Neural cell (in vitro differentiated cells): ENCODE results near the gene DCAF16. TPM values are rescaled to one million over a fixed set of nuclear protein-coding genes. Genes with fewer than 3 reads are reported as not detected.

Experiments used
- H2AFZ ChIP-seq: fragments of 200-600, 300-800 bp; sonication (generic), shearing (Covaris generic); 2 replicates; pipeline ENCODE4 v1.6.0; 2014; ENCODE audit warnings: low read depth, mild to moderate bottlenecking, antibody characterized with exemption, low read length, moderate library complexity
- H3F3A ChIP-seq: fragments of 200-600 bp; shearing (Covaris generic); 2 replicates; pipeline ENCODE4 v1.6.1; 2016; ENCODE audit warnings: mild to moderate bottlenecking, moderate library complexity, mixed read lengths, antibody characterized with exemption, low read length; ENCODE audit not compliant: insufficient read depth, poor library complexity, severe bottlenecking
- H3K27ac ChIP-seq: fragments of 200-600, 300-800 bp; sonication (generic), shearing (Covaris generic); 2 replicates; pipeline ENCODE4 v1.5.1; 2014; ENCODE audit warnings: mild to moderate bottlenecking, low read length, moderate library complexity
- H3K27me3 ChIP-seq: fragments of 300-800, 200-600 bp; sonication (generic), shearing (Covaris generic); 2 replicates; pipeline ENCODE4 v1.6.0; 2014; ENCODE audit warnings: mild to moderate bottlenecking, low read depth, low read length, moderate library complexity; ENCODE audit not compliant: insufficient read depth
- H3K36me3 ChIP-seq: fragments of 300-800, 200-600 bp; sonication (generic), shearing (Covaris generic); 2 replicates; pipeline ENCODE4 v1.5.1; 2014; ENCODE audit warnings: mild to moderate bottlenecking, antibody characterized with exemption, low read length, moderate library complexity; ENCODE audit not compliant: insufficient read depth
- H3K4me2 ChIP-seq: fragments of 300-800, 200-600 bp; sonication (generic), shearing (Covaris generic); 2 replicates; pipeline ENCODE4 v1.6.0; 2014; ENCODE audit warnings: mild to moderate bottlenecking, low read length
- H3K4me3 ChIP-seq: fragments of 300-800, 200-600 bp; sonication (generic), shearing (Covaris generic); 2 replicates; pipeline ENCODE4 v1.5.1; 2014; ENCODE audit warnings: mild to moderate bottlenecking, low read length, moderate library complexity
- H3K79me2 ChIP-seq: fragments of 200-600 bp; shearing (Covaris generic); replicated peaks from 2 replicates; pipeline ENCODE4 v1.6.0; 2014; ENCODE audit warnings: mild to moderate bottlenecking, low read length, moderate library complexity; ENCODE audit not compliant: insufficient read depth
- H3K9ac ChIP-seq: fragments of 300-800, 200-600 bp; sonication (generic), shearing (Covaris generic); 2 replicates; pipeline ENCODE4 v1.6.1; 2016; ENCODE audit warnings: mild to moderate bottlenecking, low read length, mixed read lengths
- H3K9me2 ChIP-seq: fragments of 200-600 bp; shearing (Covaris generic); 2 replicates; pipeline ENCODE4 v1.6.1; 2016; ENCODE audit warnings: mild to moderate bottlenecking, low read length, mixed read lengths; ENCODE audit not compliant: insufficient read depth
- H3K9me3 ChIP-seq: fragments of 200-600, 300-800 bp; sonication (generic), shearing (Covaris generic); 2 replicates; pipeline ENCODE4 v1.6.1; 2016; ENCODE audit warnings: mild to moderate bottlenecking, mixed run types, low read length, moderate library complexity, mixed read lengths
- H4K20me1 ChIP-seq: fragments of 200-600 bp; shearing (Covaris generic); 2 replicates; pipeline ENCODE4 v1.6.1; 2016; ENCODE audit warnings: mild to moderate bottlenecking, mixed run types; ENCODE audit not compliant: insufficient read depth
- CTCF ChIP-seq: fragments of 450-650 bp; IDR thresholded peaks from 2 replicates; pipeline ENCODE4 v1.5.1; 2014; ENCODE audit warnings: antibody characterized with exemption, mild to moderate bottlenecking, moderate library complexity; ENCODE audit not compliant: poor library complexity, severe bottlenecking
- EP300 ChIP-seq: fragments of 450-650 bp; conservative IDR thresholded peaks from 2 replicates; pipeline ENCODE4 v1.6.1; 2014; ENCODE audit warnings: antibody characterized with exemption, mild to moderate bottlenecking, moderate library complexity; ENCODE audit not compliant: poor library complexity, severe bottlenecking
- EZH2 ChIP-seq: fragments of 200-600, 300-800 bp; shearing (Covaris generic), sonication (generic); IDR thresholded peaks from 2 replicates; pipeline ENCODE4 v1.6.1; 2014; ENCODE audit warnings: antibody characterized with exemption, low read length, borderline replicate concordance, mild to moderate bottlenecking; ENCODE audit not compliant: insufficient read depth, poor library complexity, severe bottlenecking
- MXI1 ChIP-seq: fragments of 450-650 bp; conservative IDR thresholded peaks from 2 replicates; pipeline ENCODE4 v1.6.1; 2014; ENCODE audit warnings: antibody characterized with exemption, mild to moderate bottlenecking; ENCODE audit not compliant: poor library complexity, severe bottlenecking
- POLR2AphosphoS5 ChIP-seq: IDR thresholded peaks from 2 replicates; pipeline ENCODE4 v1.6.1; 2012
- RAD21 ChIP-seq: fragments of 450-650 bp; conservative IDR thresholded peaks from 2 replicates; pipeline ENCODE4 v1.6.1; 2014; ENCODE audit warnings: antibody characterized with exemption, mild to moderate bottlenecking, moderate library complexity
- SMC3 ChIP-seq: fragments of 450-650 bp; conservative IDR thresholded peaks from 2 replicates; pipeline ENCODE4 v1.6.1; 2014; ENCODE audit warnings: antibody characterized with exemption, mild to moderate bottlenecking, moderate library complexity; ENCODE audit not compliant: poor library complexity
- TAF1 ChIP-seq: IDR thresholded peaks from 2 replicates; pipeline ENCODE4 v1.6.1; 2012; ENCODE audit warnings: low read depth
- polyA plus RNA-seq: library from polyadenylated mRNA; depleted of rRNA; stranded (reverse); fragments of >200 nt; gene quantifications from 2 replicates; pipeline ENCODE4 v1.2.3, GENCODE V29; 2014
- TF ChIP-seq, protein P1 (sequence below): IDR thresholded peaks from 2 replicates; pipeline ENCODE4 v1.6.1; 2012; ENCODE audit warnings: borderline replicate concordance

Gene DCAF16
- polyA plus RNA-seq, 1 donor from 2014 or later, result 41.3 TPM

GRCh38 chr4:17816142-17816541 is 5.6 kb upstream of the DCAF16 start:
- Histone ChIP-seq H2AFZ (no peak overlapping the region), H4K20me1 (no peaks in the 10 kb centered on the region), H3F3A (no peaks in the 10 kb centered on the region), H3K27ac (no peak overlapping the region), H3K79me2 (peaks cover 40% of the 10 kb centered on the region), H3K9me2 (no peaks in the 10 kb centered on the region), H3K27me3 (no peaks in the 10 kb centered on the region), H3K36me3 (no peaks in the 10 kb centered on the region), H3K9me3 (no peaks in the 10 kb centered on the region), H3K4me3 (no peak overlapping the region), H3K4me2 (no peak overlapping the region), H3K9ac (no peak overlapping the region)
- no peak for TF ChIP-seq RAD21
- no peak for TF ChIP-seq MXI1
- no peak for TF ChIP-seq EP300
- TF ChIP-seq EZH2, result no peak
- no peak for TF ChIP-seq POLR2AphosphoS5
- TF ChIP-seq TAF1, result no peak
- TF ChIP-seq, protein P1, sequence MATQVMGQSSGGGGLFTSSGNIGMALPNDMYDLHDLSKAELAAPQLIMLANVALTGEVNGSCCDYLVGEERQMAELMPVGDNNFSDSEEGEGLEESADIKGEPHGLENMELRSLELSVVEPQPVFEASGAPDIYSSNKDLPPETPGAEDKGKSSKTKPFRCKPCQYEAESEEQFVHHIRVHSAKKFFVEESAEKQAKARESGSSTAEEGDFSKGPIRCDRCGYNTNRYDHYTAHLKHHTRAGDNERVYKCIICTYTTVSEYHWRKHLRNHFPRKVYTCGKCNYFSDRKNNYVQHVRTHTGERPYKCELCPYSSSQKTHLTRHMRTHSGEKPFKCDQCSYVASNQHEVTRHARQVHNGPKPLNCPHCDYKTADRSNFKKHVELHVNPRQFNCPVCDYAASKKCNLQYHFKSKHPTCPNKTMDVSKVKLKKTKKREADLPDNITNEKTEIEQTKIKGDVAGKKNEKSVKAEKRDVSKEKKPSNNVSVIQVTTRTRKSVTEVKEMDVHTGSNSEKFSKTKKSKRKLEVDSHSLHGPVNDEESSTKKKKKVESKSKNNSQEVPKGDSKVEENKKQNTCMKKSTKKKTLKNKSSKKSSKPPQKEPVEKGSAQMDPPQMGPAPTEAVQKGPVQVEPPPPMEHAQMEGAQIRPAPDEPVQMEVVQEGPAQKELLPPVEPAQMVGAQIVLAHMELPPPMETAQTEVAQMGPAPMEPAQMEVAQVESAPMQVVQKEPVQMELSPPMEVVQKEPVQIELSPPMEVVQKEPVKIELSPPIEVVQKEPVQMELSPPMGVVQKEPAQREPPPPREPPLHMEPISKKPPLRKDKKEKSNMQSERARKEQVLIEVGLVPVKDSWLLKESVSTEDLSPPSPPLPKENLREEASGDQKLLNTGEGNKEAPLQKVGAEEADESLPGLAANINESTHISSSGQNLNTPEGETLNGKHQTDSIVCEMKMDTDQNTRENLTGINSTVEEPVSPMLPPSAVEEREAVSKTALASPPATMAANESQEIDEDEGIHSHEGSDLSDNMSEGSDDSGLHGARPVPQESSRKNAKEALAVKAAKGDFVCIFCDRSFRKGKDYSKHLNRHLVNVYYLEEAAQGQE, result no peak
- TF ChIP-seq SMC3, result no peak
- TF ChIP-seq CTCF, result no peak

GRCh38 chr4:17814140-17814539 is 3.6 kb upstream of the DCAF16 start:
- no peak overlapping the region for H3K9ac ChIP-seq
- no peak overlapping the region for H3K4me3 ChIP-seq
- no peaks in the 10 kb centered on the region for H3K9me3 ChIP-seq
- H3K27ac ChIP-seq, result no peak overlapping the region
- no peaks in the 10 kb centered on the region for H3K9me2 ChIP-seq
- H3K79me2 ChIP-seq, result peaks cover 51% of the 10 kb centered on the region
- no peak overlapping the region for H2AFZ ChIP-seq
- H3K27me3 ChIP-seq, result no peaks in the 10 kb centered on the region
- no peaks in the 10 kb centered on the region for H3K36me3 ChIP-seq
- H4K20me1 ChIP-seq, result no peaks in the 10 kb centered on the region
- TF ChIP-seq TAF1 (no peak), EZH2 (no peak), MXI1 (no peak), SMC3 (no peak), CTCF (no peak), RAD21 (no peak)
- TF ChIP-seq, protein P1, result no peak
- H3F3A ChIP-seq, result peaks cover 4% of the 10 kb centered on the region
- no peak overlapping the region for H3K4me2 ChIP-seq
